Adipose tissue (tissue), 3 donors: ENCODE results near the gene SLC37A2. TPM values are rescaled to one million over a fixed set of nuclear protein-coding genes. Genes with fewer than 3 reads are reported as not detected.
"Not testable (repeated sequence)": the region's sequence is repeated elsewhere in the genome, so short reads cannot be mapped to it uniquely, and the experiment has no call there.

ENCODE experiments used
- H3K27ac ChIP-seq: one replicate; pipeline ENCODE4 v1.5.1; 2013; ENCODE audit warnings: low read depth, low read length
- WGBS, 3 donors: extraction: QIAGEN DNeasy Blood & Tissue Kit; methylation state at CpG; one replicate each; pipeline ENCODE4 v1.1.7; 2013; 5-methylcytosine and 5-hydroxymethylcytosine counted together
- polyA plus RNA-seq, 3 donors: library from polyadenylated mRNA; stranded (reverse); fragments of 200-250 nt; gene quantifications; one replicate each; pipeline ENCODE4 v1.2.3, GENCODE V29; 2013
- donor health status: healthy with polysubstance abuse.
- donor health status: Bipolar disorder and iron deficiency.
- donor health status: healthy.

SLC37A2 gene
- 1 to 10 TPM in 2 of 3 donors, under 1 TPM in 1; 0.64 to 2.4 (median 1.8) TPM for polyA plus RNA-seq

DNA sequence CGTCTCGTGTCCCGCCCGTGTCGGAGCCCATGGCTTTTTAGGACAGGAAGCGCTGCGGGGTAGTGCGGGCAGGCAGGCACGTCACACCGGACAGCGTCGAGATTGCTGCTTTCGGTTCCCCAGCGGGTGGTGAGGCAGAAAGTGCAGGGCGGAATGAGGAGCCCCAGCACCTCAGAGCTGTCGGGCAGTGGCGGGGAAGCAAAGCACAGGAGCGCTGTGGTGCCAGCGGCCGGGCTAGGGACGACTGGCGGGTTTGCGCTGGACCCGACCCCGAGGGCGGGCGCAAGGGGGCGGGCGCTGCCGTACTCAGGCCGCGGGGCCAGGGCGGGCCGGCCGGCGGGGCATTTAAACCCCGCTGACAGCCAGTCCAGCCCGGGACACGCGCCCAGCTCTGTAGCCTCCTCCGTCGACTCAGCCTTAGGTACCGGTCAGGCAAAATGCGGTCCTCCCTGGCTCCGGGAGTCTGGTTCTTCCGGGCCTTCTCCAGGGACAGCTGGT is at the start of gene SLC37A2:
Gene SLC37A2 (plus strand): TSS at position 375 of the 498 bp plus-strand sequence. CDS start 63 bp downstream, at position 438.
- WGBS, 3 donors: 0 to 1% (median 1%) methylated on average over 32 to 46 of the region's 46 CpGs
- no peak within 1 kb of the TSS for H3K27ac ChIP-seq

DNA sequence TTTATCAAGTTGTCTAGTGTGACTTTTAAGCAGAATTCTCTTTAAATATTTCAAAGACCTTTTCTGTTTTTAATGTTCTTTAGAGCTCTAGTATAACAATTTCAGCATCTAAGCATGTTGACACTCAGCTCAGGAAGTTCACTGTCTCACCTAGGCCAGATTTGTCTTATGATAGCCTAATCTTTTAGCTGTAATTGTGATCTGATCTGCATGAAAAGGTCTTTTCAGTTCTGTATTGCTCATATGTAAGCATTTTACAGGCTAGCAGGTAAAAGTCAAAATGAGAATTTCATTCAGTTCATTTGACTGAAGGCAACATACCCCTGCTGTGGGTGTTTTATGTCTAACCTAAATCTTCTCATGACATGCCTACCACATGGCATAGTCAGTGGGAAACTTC is 46.7 kb upstream of the SLC37A2 start:
- no peak overlapping the region for H3K27ac ChIP-seq

- H3K27ac ChIP-seq: no peak overlapping the region
- WGBS, 3 donors: 31 to 91% (median 87%) methylated on average over 2 of the region's 2 CpGs
These were observed 42.8 kb upstream of the SLC37A2 start for GRCh38 chr11:125020342-125020741.

DNA sequence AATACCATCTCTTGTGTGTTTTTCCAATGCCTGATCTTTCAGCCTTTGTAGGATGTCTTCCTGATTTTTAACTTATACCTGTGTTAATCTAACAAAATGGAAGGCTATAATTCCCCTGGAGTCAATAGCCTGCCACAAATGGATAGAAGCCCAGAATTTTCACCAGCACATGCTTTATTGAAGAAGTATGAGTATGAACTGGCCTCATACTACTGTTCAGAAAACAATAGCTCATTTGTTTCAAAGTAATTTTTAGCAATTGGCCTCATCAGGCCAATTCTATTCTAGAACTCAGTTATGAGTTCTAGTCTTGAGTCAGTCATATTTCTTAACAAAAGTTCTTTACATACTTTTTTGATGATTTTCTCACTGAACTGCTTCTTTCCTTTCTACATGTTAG is 40.6 kb upstream of the SLC37A2 start:
- no peak overlapping the region for H3K27ac ChIP-seq

- WGBS, 3 donors: 85 to 94% (median 90%) methylated on average over 2 of the region's 2 CpGs
- H3K27ac ChIP-seq: no peak overlapping the region
These were observed 37.1 kb upstream of the SLC37A2 start for GRCh38 chr11:125025968-125026367.

DNA sequence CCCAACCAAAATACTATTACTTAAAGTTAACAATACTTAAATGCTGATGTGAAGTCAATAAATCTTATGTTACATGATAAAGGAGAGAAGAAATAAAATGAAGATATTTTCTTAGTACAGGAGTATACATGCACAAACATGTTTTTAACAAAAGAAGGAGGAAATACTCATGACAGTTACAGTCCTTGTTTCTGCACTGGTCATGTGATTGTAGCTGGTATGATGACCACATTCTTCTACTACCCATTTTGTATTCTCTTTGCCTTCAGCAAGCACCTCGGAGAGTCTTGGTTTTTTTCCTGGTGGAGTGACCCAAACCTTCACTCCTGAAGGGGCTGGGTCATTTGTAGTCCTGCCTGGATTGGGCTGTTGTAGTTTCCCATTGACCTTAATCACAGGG is 33.7 kb upstream of the SLC37A2 start:
- 89 to 100% (median 91%) methylated on average over 1 of the region's 1 CpG for WGBS, 3 donors
- not testable (repeated sequence) for H3K27ac ChIP-seq

DNA sequence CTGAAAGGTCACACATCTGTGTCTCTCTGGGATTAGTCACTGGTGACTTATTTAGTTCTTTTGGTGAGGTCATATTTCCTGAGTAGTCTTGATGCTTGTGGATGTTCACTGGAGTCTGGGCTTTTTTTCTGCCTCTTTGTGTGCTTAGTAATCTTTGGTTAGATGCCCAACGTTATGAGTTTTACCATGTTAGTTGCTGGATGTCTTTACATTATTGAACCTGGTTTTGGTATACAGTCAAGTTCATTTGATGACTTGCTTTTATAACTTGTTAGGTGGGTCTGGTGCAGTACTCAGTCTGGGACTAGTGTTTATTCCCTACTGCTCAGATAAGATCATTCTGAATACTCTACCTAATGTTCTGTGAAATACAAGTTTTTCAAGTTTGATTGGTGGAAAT is 26.2 kb upstream of the SLC37A2 start:
- WGBS, 3 donors: 59 to 89% (median 78%) methylated on average over 1 of the region's 1 CpG
- H3K27ac ChIP-seq: no peak overlapping the region

DNA sequence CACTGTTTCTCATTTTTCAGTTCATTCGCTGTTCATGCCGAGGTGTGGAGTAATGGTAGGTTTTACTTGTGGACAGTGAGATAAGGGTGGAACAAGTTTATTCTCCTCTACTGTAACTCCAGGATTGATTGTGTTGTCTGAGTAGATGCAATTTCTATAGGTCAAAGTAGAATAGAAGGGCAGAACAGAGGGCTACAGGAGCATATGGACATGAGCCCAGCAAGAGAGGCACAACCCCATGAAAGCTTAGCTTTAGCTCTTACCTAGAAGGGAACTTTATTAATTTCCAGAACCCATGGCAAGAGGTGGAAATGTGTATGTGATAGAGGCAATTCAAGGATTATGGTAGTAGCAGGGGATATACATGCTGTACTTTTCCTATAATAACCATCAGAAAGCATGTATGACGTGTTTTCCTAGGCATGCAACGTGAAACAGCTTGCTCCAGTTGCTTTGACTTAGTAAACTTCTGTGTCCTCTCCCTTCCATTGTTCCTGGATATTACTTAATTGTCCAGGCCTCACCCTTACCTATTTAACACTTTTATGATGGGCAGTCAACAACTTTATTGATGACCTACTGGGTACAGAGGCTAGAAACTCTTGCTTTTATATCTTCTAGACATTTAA is 13.8 kb upstream of the SLC37A2 start:
- 91 to 95% (median 94%) methylated on average over 4 of the region's 4 CpGs for WGBS, 3 donors

DNA sequence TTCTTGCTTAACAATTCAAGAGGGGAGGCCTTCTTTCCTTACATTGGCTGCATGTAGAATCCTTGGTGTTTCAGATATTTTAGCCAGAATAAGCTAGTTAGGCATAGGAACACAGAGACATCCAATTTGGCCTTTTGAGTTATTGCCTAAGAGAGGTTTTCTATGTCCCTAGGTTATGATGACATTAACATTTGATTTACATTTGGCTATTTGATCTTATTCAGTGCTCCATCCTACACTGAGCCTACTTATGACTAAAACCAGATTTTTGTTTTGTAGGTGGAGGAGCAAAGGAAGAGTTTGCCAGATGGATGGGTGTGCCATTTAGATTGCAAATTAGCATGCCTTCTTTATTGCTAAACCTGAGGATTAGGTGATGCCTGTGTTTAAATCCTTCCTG is 11.1 kb upstream of the SLC37A2 start:
- H3K27ac ChIP-seq: no peak overlapping the region

More for the DNA sequence above, 13.8 kb upstream of the SLC37A2 start:
- no peak overlapping the region for H3K27ac ChIP-seq

DNA sequence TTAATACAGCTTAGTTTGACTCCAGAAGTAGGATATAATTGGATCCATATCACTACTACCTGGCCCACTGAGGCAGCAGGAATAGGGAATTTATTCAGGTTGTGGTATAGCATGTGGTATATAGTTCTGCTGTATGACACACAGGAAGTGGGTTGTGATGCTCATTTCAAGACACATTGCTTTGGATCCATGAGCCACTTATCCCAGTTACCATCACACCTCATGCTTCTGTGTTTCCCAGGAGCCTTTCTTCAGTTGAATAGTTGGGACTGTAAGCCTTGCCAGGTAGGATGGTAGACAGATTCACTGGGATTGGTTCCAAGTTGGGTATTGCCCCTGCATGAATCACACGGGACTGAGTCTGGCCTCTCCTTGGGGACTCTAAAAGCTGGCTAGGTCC is 9.9 kb upstream of the SLC37A2 start:
- no peak overlapping the region for H3K27ac ChIP-seq
- WGBS, 3 donors: 79 to 89% (median 85%) methylated on average over 1 of the region's 1 CpG

DNA sequence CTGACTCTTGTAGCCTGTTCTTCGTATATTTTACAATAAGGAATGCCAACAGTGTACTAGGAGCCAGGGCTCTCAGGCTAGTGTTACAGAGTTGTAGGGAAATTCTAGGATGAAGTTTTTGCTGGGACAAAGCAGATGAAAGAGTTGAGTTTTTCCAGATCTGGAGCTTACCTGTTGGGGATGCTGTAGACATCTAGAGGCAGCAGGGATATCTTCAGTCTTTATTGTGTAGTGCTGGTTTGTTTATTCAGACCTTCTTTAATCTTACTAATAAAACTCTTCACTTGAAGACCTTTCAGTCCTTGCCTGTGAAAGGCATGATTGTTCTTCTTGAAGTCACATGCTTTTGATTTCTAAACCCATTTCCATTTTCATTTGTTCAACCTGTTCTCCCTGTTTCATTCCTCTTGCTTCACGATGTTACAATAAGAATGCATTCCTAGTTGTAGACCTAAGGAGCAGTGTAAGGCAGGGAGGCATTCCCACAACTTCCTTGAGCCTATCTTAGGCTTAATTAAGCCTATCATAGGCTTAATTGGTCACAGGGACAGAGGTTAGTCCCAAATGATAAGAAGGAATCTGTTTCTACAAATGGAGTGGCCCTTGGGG is 7.9 kb upstream of the SLC37A2 start:
- 63 to 77% (median 75%) methylated on average over 2 of the region's 2 CpGs for WGBS, 3 donors

GRCh38 chr11:125056111-125056510 is 7.0 kb upstream of the SLC37A2 start:
- 93 to 99% (median 94%) methylated on average over 2 of the region's 2 CpGs for WGBS, 3 donors
- H3K27ac ChIP-seq: not testable (repeated sequence)

More for the DNA sequence above, 7.9 kb upstream of the SLC37A2 start:
- no peak overlapping the region for H3K27ac ChIP-seq

GRCh38 chr11:125056931-125057692 is 6.0 kb upstream of the SLC37A2 start:
- H3K27ac ChIP-seq: no peak overlapping the region
- WGBS, 3 donors: 72 to 90% (median 84%) methylated on average over 5 of the region's 5 CpGs

GRCh38 chr11:125057693-125058016 is 5.5 kb upstream of the SLC37A2 start:
- H3K27ac ChIP-seq: no peak overlapping the region
- 93 to 100% (median 97%) methylated on average over 5 of the region's 5 CpGs for WGBS, 3 donors

DNA sequence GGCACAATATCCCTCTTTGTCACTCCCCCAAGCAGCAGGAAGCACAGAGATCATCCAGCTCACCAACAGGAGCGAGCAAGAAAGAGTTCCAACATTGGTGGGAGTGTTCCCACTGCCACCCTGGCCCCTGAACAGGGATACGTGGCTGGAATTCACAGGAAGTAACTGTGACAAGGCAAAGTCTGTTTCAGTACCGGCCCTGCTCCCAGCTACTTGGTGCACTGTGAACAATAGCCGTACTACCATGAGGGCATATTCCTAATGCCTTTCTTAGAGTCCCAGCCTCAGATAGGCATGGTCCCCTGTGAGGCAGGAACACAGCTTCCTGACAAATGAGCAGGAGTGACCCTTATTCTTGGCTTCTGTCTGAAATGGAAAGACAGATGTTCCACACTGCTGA is 1.8 kb upstream of the SLC37A2 start:
- H3K27ac ChIP-seq: no peak overlapping the region
- WGBS, 3 donors: 62 to 73% (median 67%) methylated on average over 4 of the region's 4 CpGs

GRCh38 chr11:125062218-125062930 is 731 bp upstream of the SLC37A2 start:
- H3K27ac ChIP-seq: no peak overlapping the region
- WGBS, 3 donors: 43 to 49% (median 45%) methylated on average over 19 of the region's 19 CpGs

GRCh38 chr11:125063429-125064043 is 431 bp downstream of the SLC37A2 start:
- 7 to 8% (median 8%) methylated on average over 25 to 38 of the region's 38 CpGs for WGBS, 3 donors
- H3K27ac ChIP-seq: no peak overlapping the region

GRCh38 chr11:125064070-125064469 is 965 bp downstream of the SLC37A2 start:
- WGBS, 3 donors: 73 to 82% (median 81%) methylated on average over 7 of the region's 7 CpGs
- no peak overlapping the region for H3K27ac ChIP-seq

DNA sequence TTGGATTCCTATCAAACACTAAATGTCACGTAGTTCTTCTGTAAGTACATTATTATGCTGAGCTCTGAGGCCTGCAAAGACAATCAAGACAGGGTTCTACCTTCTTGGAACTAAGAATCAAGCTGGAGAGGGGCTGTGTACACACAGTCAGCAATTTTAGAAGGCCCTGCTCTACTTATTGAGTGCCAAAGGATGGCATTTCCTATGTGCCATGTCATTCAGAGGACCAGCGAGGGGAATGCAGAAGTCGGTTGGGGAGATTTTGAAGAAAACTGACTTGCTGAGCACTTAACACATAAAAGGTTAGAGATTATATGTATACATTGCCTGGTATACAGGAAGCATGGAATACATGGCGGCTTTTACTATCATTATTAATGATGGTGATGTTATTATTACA is 5.3 kb downstream of the SLC37A2 start:
- H3K27ac ChIP-seq: no peak overlapping the region
- WGBS, 3 donors: 79 to 95% (median 91%) methylated on average over 4 of the region's 4 CpGs
